ENCODE measurements around the gene VGLL4. TPM values are rescaled to one million over a fixed set of nuclear protein-coding genes. Genes with fewer than 3 reads are reported as not detected.
A peak's percentile ranks its signal among the peaks of the same experiment; 100 is the strongest.

Gene VGLL4
- total RNA-seq, 1 experiment from 2014 or later: 42.1 TPM

- Histone ChIP-seq H3K18ac (ENCODE audit: insufficient read length, low read depth, low read length) (no peak overlapping the region), H3K23me2 (ENCODE audit: insufficient read length, low read depth, low read length, poor library complexity, severe bottlenecking) (no peaks in the 10 kb centered on the region), H2BK12ac (ENCODE audit: insufficient read length, low read depth, low read length) (no peak overlapping the region), H3K79me2 (ENCODE audit: insufficient read depth, low read length) (no peaks in the 10 kb centered on the region), H3K4me1 (ENCODE audit: insufficient read depth, low read length) (no peaks in the 10 kb centered on the region), H4K91ac (ENCODE audit: insufficient read length, low read depth, low read length) (no peak overlapping the region), H4K8ac (replicated peaks; ENCODE audit: insufficient read length, low read depth, low read length) (no peak overlapping the region), H3K23ac (ENCODE audit: insufficient read length, low read depth, low read length) (no peak overlapping the region), H3T11ph (ENCODE audit: low read length) (no peak overlapping the region), H2AFZ (ENCODE audit: low read length) (no peak overlapping the region), H2BK120ac (ENCODE audit: low read depth, low read length, poor library complexity, severe bottlenecking) (no peak overlapping the region), H3K9ac (ENCODE audit: extremely low read depth, insufficient read length, low read length) (no peak overlapping the region), H3K79me1 (ENCODE audit: insufficient read depth, low read depth, low read length, poor library complexity, severe bottlenecking) (no peaks in the 10 kb centered on the region), H4K5ac (ENCODE audit: insufficient read length, low read depth, low read length) (no peak overlapping the region), H2BK20ac (ENCODE audit: low read depth, low read length, poor library complexity, severe bottlenecking) (no peak overlapping the region), H3K9me3 (ENCODE audit: control insufficient read depth, low read depth, low read length) (no peaks in the 10 kb centered on the region), H3K4ac (ENCODE audit: low read depth, low read length) (no peak overlapping the region), H2BK5ac (ENCODE audit: insufficient read length, low read length) (no peak overlapping the region), H2BK15ac (ENCODE audit: low read depth, low read length) (no peak overlapping the region), H3K56ac (ENCODE audit: insufficient read length, low read depth, low read length) (no peak overlapping the region), H3K27ac (ENCODE audit: insufficient read length, low read depth, low read length) (no peak overlapping the region), H4K20me1 (ENCODE audit: control insufficient read depth, insufficient read depth, insufficient read length) (no peaks in the 10 kb centered on the region), H3K27me3 (ENCODE audit: insufficient read depth, low read length) (no peaks in the 10 kb centered on the region), H3K4me2 (ENCODE audit: insufficient read depth, insufficient read length, low read length) (no peak overlapping the region), H2AK5ac (ENCODE audit: insufficient read length, low read length) (no peak overlapping the region), H3K14ac (ENCODE audit: insufficient read depth, low read length) (no peak overlapping the region)
- no peak overlapping the region for H3K4me3 Mint-ChIP-seq
- H3K4me1 Mint-ChIP-seq: peaks cover 9 to 12% of the 10 kb centered on the region in 2 experiments
- H3K36me3 Mint-ChIP-seq (ENCODE audit: insufficient read depth in 1 of 3, low read depth in 3 of 3): no peaks in the 10 kb centered on the region
- peak overlapping the region in 1 of 3 experiments; percentile 92; a peak in 2 of 7 replicates for H3K27ac Mint-ChIP-seq
- no peaks in the 10 kb centered on the region for H3K9me3 Mint-ChIP-seq
- DNase-seq: no peak
- no peak for TF ChIP-seq CTCF (conservative IDR thresholded peaks at IDR 0.05)
- no CpG with 5 or more reads among the region's 13 CpGs for WGBS (ENCODE audit: extremely low coverage, insufficient read length, low lambda C conversion rate)
- H3K27me3 Mint-ChIP-seq (ENCODE audit: low read depth): no peaks in the 10 kb centered on the region
Observed at GRCh38 chr3:11535243-11535960, 108.3 kb downstream of the VGLL4 start.

Data from H9 (cell line).